ENCODE results near the gene TBX21.

- TF ChIP-seq CTCF (IDR thresholded peaks at IDR 0.05), result no peak
- TF ChIP-seq POLR2A (IDR thresholded peaks at IDR 0.05), result no peak
Observed at GRCh38 chr17:47696717-47697642, 36.1 kb upstream of the TBX21 start.

All from suprapubic skin (tissue), 3 donors.